Fibroblast of the conjunctiva (primary cell): Measurements from ENCODE around the gene MYOM3.
"Not testable (repeated sequence)": the region's sequence is repeated elsewhere in the genome, so short reads cannot be mapped to it uniquely, and the experiment has no call there.

Source experiments
- DNase-seq: peaks from one replicate; pipeline ENCODE4 v3.0.0-alpha.2; 2010; ENCODE audit warnings: low read depth

Gene MYOM3

GRCh38 chr1:24030976-24031516 is 80.9 kb downstream of the MYOM3 start:
- not testable (repeated sequence) for DNase-seq

- DNase-seq: peak; percentile 50
Measured at GRCh38 chr1:24027838-24028468, 84.0 kb downstream of the MYOM3 start.

GRCh38 chr1:24022581-24023361 is 89.2 kb downstream of the MYOM3 start:
- peak; percentile 43 for DNase-seq

GRCh38 chr1:24021403-24022266 is 90.3 kb downstream of the MYOM3 start:
- DNase-seq: no peak

- DNase-seq: no peak
Measured at GRCh38 chr1:24020470-24020869, 91.5 kb downstream of the MYOM3 start.

GRCh38 chr1:24020025-24020424 is 91.9 kb downstream of the MYOM3 start:
- DNase-seq: peak; percentile 20

- DNase-seq: peak; percentile 100
Measured at GRCh38 chr1:24018611-24019580, 93.0 kb downstream of the MYOM3 start.

GRCh38 chr1:24015221-24016210 is 96.4 kb downstream of the MYOM3 start:
- peak; percentile 84 for DNase-seq

GRCh38 chr1:24012878-24013277 is 99.1 kb downstream of the MYOM3 start:
- DNase-seq: not testable (repeated sequence)

- no peak for DNase-seq
Measured at GRCh38 chr1:24010650-24011049, 101.3 kb downstream of the MYOM3 start.

GRCh38 chr1:24009406-24009805 is 102.5 kb downstream of the MYOM3 start:
- DNase-seq: no peak

GRCh38 chr1:24008574-24009184 is 103.3 kb downstream of the MYOM3 start:
- DNase-seq: peak; percentile 73

- no peak for DNase-seq
Measured at GRCh38 chr1:24007079-24007478, 104.9 kb downstream of the MYOM3 start.
